Adrenal gland (tissue), 12 donors: ENCODE data around the gene ZNF560. TPM values are rescaled to one million over a fixed set of nuclear protein-coding genes. Genes with fewer than 3 reads are reported as not detected.

Experiments used
- DNase-seq, 7 donors: peaks; one replicate each; pipeline ENCODE4 v3.0.0-alpha.2; 2019 to 2020
- H3K27ac ChIP-seq, 5 donors: fragments of 200-600 bp; sonication (generic) in 4 of 5; 1 replicate in 3 of 5; 2 replicates in 2 of 5; pipeline versions ENCODE4 v1.5.1 to v1.8.0; 2016 to 2020; ENCODE audit warnings: mild to moderate bottlenecking in 1 of 5
- H3K27me3 ChIP-seq: fragments of 200-600 bp; 2 replicates; pipeline ENCODE4 v1.8.0; 2021
- H3K36me3 ChIP-seq, 2 donors: fragments of 200-600 bp; replicated peaks in 1 of 2; 1 replicate in 1 of 2; 2 replicates in 1 of 2; pipeline versions ENCODE4 v1.5.1 to v1.8.0; 2018 to 2022
- H3K4me1 ChIP-seq, 2 donors: fragments of 200-600 bp; replicated peaks in 1 of 2; 1 replicate in 1 of 2; 2 replicates in 1 of 2; pipeline versions ENCODE4 v1.5.1 to v1.8.0; 2018 to 2021
- H3K4me3 ChIP-seq, 4 donors: fragments of 200-600 bp; sonication (generic) in 3 of 4; one replicate each; pipeline ENCODE4 v1.5.1; 2016 to 2018
- H3K9me3 ChIP-seq, 3 donors: fragments of 200-600 bp; sonication (generic) in 1 of 3; replicated peaks in 1 of 3; 1 replicate in 2 of 3; 2 replicates in 1 of 3; pipeline versions ENCODE4 v1.5.1 to v1.8.0; 2016 to 2021
- POLR2A ChIP-seq, 2 donors: fragments of 450-650 bp; IDR thresholded peaks; one replicate each; pipeline ENCODE4 v1.6.1; 2017; ENCODE audit warnings: antibody characterized with exemption in 2 of 2, mild to moderate bottlenecking in 2 of 2, moderate library complexity in 1 of 2
- WGBS, 4 donors: extraction: QIAGEN DNeasy Blood & Tissue Kit in 2 of 4; methylation state at CpG; one replicate each; pipeline versions ENCODE4 v1.1.5 to v1.1.7; 2013 to 2017; 5-methylcytosine and 5-hydroxymethylcytosine counted together
- intact Hi-C, 2 donors: fragments of 100-400 bp; cut with DNase I; formaldehyde crosslinking; loops; one replicate each; pipeline versions ENCODE4 v1.14.1 to v1.15.0; 2022 to 2023
- polyA plus RNA-seq, 3 donors: library from polyadenylated mRNA; stranded (reverse); fragments of 200-250 nt in 2 of 3; fragments of 350-450 nt in 1 of 3; fragmentation: Illumina TruSeq in 1 of 3; extraction: RNeasy Lipid Tissue Mini Kit (QIAGEN cat#74804) in 1 of 3; gene quantifications; one replicate each; pipeline ENCODE4 v1.2.3, GENCODE V29; 2013 to 2014
- total RNA-seq, 9 donors: library from RNA; depleted of rRNA in 4 of 9; stranded (reverse); fragments of >200 nt in 4 of 9; fragments of 120-200 nt in 1 of 9; fragmentation: NEBNext Ultra II Directional in 1 of 9; extraction: Animal tissue kit (Norgen Biotek cat#: 25700) in 1 of 9; gene quantifications; one replicate each; pipeline versions ENCODE4 v1.1.0 to v1.2.4, GENCODE V29; 2013 to 2023
- TF ChIP-seq, protein P1 (sequence below), 6 experiments: fragments of 450-650 bp in 4 of 6; fragments of 200-600 bp in 2 of 6; sonication (generic) in 1 of 6; IDR thresholded peaks; 1 replicate in 5 of 6; 2 replicates in 1 of 6; pipeline versions ENCODE4 v1.5.1 to v1.8.0; 2016 to 2021; ENCODE audit warnings: antibody characterized with exemption in 6 of 6, mild to moderate bottlenecking in 2 of 6, moderate library complexity in 1 of 6
- donor health status: healthy with polysubstance abuse.
- donor health status: Bipolar disorder and iron deficiency.
- donor health status: DM: yes; HTN: yes; CAD: no.
- donor health status: DM: no; HTN: no; CAD: no.
- donor health status: DM: no; HTN: no; CAD: no.
- donor health status: DM: yes; HTN: yes; CAD: no.

Gene ZNF560
- total and polyA plus RNA-seq, 12 donors, result 0.06 to 0.17 TPM; not detected in 10

- no peak for DNase-seq
- TF ChIP-seq POLR2A (IDR thresholded peaks at IDR 0.05), result no peak
- TF ChIP-seq, protein P1, sequence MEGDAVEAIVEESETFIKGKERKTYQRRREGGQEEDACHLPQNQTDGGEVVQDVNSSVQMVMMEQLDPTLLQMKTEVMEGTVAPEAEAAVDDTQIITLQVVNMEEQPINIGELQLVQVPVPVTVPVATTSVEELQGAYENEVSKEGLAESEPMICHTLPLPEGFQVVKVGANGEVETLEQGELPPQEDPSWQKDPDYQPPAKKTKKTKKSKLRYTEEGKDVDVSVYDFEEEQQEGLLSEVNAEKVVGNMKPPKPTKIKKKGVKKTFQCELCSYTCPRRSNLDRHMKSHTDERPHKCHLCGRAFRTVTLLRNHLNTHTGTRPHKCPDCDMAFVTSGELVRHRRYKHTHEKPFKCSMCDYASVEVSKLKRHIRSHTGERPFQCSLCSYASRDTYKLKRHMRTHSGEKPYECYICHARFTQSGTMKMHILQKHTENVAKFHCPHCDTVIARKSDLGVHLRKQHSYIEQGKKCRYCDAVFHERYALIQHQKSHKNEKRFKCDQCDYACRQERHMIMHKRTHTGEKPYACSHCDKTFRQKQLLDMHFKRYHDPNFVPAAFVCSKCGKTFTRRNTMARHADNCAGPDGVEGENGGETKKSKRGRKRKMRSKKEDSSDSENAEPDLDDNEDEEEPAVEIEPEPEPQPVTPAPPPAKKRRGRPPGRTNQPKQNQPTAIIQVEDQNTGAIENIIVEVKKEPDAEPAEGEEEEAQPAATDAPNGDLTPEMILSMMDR (IDR thresholded peaks at IDR 0.05), result no peak
- Histone ChIP-seq H3K27ac (no peak overlapping the region), H3K4me1 (no peaks in the 10 kb centered on the region), H3K9me3 (no peaks in the 10 kb centered on the region), H3K4me3 (no peak overlapping the region), H3K27me3 (no peaks in the 10 kb centered on the region), H3K36me3 (peaks cover 0 to 28% of the 10 kb centered on the region in 2 donors)
- intact Hi-C loops, result no loop called here
- 82 to 91% (median 87%) methylated on average over 5 to 6 of the region's 6 CpGs for WGBS, 4 donors
Observed at GRCh38 chr19:9427941-9428340, 70.5 kb downstream of the ZNF560 start.

Other genes with a start within 250 kb of the ZNF560 start
- gene OR7E24, start 247.7 kb downstream of the ZNF560 start, total RNA-seq, result not detected
- not detected for gene OR7E24, start 247.7 kb downstream of the ZNF560 start, polyA plus RNA-seq
- 10 to 100 TPM in 1 of 9 donors, 1 to 10 TPM in 8; 2.4 to 10.4 (median 6.5) TPM for gene ZNF699, start 188.8 kb downstream of the ZNF560 start, total RNA-seq
- 1 to 10 TPM in 2 of 3 donors, under 1 TPM in 1; 0.97 to 4.4 (median 1.1) TPM for gene ZNF699, start 188.8 kb downstream of the ZNF560 start, polyA plus RNA-seq
- 10 to 100 TPM in 8 of 9 donors, 1 to 10 TPM in 1; 6.5 to 39.4 (median 21.2) TPM for gene ZNF559, start 174.4 kb downstream of the ZNF560 start, total RNA-seq
- 10 to 100 TPM; 18.4 to 69.4 (median 26.1) TPM for gene ZNF559, start 174.4 kb downstream of the ZNF560 start, polyA plus RNA-seq
- gene ZNF177, start 135.6 kb downstream of the ZNF560 start, total RNA-seq, result 10 to 100 TPM in 1 of 9 donors, 1 to 10 TPM in 8; 1.7 to 35.8 (median 3.4) TPM
- 1 to 10 TPM; 6.1 to 7.6 (median 7.1) TPM for gene ZNF177, start 135.6 kb downstream of the ZNF560 start, polyA plus RNA-seq
- 10 to 100 TPM in 8 of 9 donors, 1 to 10 TPM in 1; 7.5 to 27.2 (median 19.1) TPM for gene ZNF266, start 63.0 kb downstream of the ZNF560 start, total RNA-seq
- 10 to 100 TPM; 10.5 to 51.7 (median 48.1) TPM for gene ZNF266, start 63.0 kb downstream of the ZNF560 start, polyA plus RNA-seq
- gene ZNF426, start 40.0 kb upstream of the ZNF560 start, total RNA-seq, result 10 to 100 TPM; 10.6 to 24.8 (median 15.9) TPM
- 1 to 10 TPM; 2.3 to 7.2 (median 3.1) TPM for gene ZNF426, start 40.0 kb upstream of the ZNF560 start, polyA plus RNA-seq
- gene ZNF121, start 85.9 kb upstream of the ZNF560 start, total RNA-seq, result 10 to 100 TPM in 8 of 9 donors, 1 to 10 TPM in 1; 4.7 to 35.6 (median 25.2) TPM
- gene ZNF121, start 85.9 kb upstream of the ZNF560 start, polyA plus RNA-seq, result 10 to 100 TPM in 1 of 3 donors, 1 to 10 TPM in 2; 6.8 to 13.2 (median 7.0) TPM
- 10 to 100 TPM; 17.8 to 57.9 (median 34.6) TPM for gene ZNF561, start 122.6 kb upstream of the ZNF560 start, total RNA-seq
- gene ZNF561, start 122.6 kb upstream of the ZNF560 start, polyA plus RNA-seq, result 10 to 100 TPM; 20.1 to 28.9 (median 25.4) TPM
- 10 to 100 TPM; 17.5 to 35.1 (median 27.4) TPM for gene ZNF562, start 176.5 kb upstream of the ZNF560 start, total RNA-seq
- 10 to 100 TPM in 1 of 3 donors, 1 to 10 TPM in 2; 3.4 to 16.7 (median 7.3) TPM for gene ZNF562, start 176.5 kb upstream of the ZNF560 start, polyA plus RNA-seq